GM13977 (cell line): Measurements from ENCODE around the gene SRCAP.

ENCODE experiments used
- DNase-seq: peaks from one replicate; pipeline ENCODE4 v3.0.0; 2012; ENCODE audit warnings: low spot score
- CTCF ChIP-seq: IDR thresholded peaks from 2 replicates; pipeline ENCODE4 v1.5.1; 2012; ENCODE audit warnings: mild to moderate bottlenecking, control low read depth; ENCODE audit not compliant: insufficient read depth; ENCODE audit errors: extremely low read depth, missing control alignments
- in situ Hi-C: fragments of 300-500 bp; cut with MboI; formaldehyde crosslinking; loops from one replicate; pipeline ENCODE4 v1.12.0; 2022; ENCODE audit warnings: low sequenced_read_pairs, low pct_unique_long_range_greater_than_20kb, mixed read lengths, inconsistent platforms; ENCODE audit not compliant: unreplicated experiment

SRCAP gene

GRCh38 chr16:30654856-30655255, 44.1 kb upstream of the SRCAP start:
- DNase-seq: no peak
- no peak for TF ChIP-seq CTCF
- in situ Hi-C loops: no loop called here

GRCh38 chr16:30655815-30656347, 43.1 kb upstream of the SRCAP start:
- no peak for TF ChIP-seq CTCF
- DNase-seq: no peak
- in situ Hi-C loops: no loop called here

GRCh38 chr16:30656388-30656787, 42.6 kb upstream of the SRCAP start:
- in situ Hi-C loops: no loop called here
- DNase-seq: no peak
- no peak for TF ChIP-seq CTCF

- DNase-seq: peak; percentile 28
- TF ChIP-seq CTCF: no peak
- in situ Hi-C loops: no loop called here
Observed at GRCh38 chr16:30656974-30657865, 41.8 kb upstream of the SRCAP start.

GRCh38 chr16:30657866-30658730, 40.9 kb upstream of the SRCAP start, which contains the start of gene FBRS:
FBRS (plus strand) TSS chr16:30658431; CDS start chr16:30659519, 1,088 bp downstream.
- peak; percentile 94 for TF ChIP-seq CTCF
- in situ Hi-C loops: no loop called here
- peak; percentile 98 for DNase-seq

GRCh38 chr16:30658731-30659506, 40.1 kb upstream of the SRCAP start:
- in situ Hi-C loops: no loop called here
- TF ChIP-seq CTCF: peak; percentile 33
- DNase-seq: peak; percentile 91
